Stimulated activated CD8-positive, alpha-beta memory T cell treated with anti-CD3 and anti-CD28 coated beads, Interleukin-4, amount 100 ng/mL, for 1 hour (primary cell): Measurements from ENCODE around the gene ARHGEF10L.

Experiments used
- DNase-seq, 2 donors: peaks; one replicate each; pipeline ENCODE4 v3.0.0-alpha.2; 2020; ENCODE audit warnings: low read depth in 2 of 2, low spot score in 1 of 2

ARHGEF10L gene

DNA sequence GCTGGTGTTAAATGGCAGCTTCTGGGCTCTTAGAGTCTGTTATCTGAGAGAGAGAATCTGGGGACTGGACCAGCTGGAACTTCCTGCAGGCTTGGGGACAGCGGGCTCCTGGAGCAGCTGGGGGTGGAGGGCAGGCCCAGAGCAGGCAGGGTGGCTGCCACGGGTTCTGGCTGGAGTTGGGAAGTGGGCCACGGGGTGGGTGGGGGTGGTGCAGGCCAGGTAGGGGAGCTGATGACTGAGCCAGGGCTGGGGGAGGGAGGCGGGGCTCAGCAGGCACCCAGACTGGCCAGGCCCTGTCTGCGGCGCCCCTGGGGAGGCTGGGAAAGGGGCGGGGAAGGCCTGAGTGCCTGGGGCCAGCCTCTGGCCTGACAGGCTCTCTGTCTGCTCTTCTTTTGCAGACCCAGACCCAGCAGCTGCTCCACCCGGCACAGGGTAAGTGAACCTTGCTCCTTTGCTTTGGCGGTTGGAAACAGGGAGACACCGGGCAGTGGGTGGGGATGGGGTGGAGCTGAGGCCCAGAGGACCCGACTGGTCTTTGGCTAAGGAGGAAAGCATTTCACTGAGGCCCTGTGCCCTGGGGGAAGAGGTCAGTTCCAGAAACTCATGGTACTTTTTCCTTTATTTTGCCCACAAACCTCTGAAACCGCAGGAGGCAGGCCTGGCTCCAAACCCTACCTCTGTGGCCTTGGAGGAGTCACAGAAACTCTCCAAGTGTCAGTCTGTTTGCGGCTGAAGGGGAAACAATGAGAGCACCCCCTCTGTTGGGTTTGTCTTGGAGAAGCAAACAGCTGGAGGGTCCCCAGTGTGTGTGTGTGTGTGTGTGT, 48.8 kb downstream of the ARHGEF10L start:
- DNase-seq = no peak

DNA sequence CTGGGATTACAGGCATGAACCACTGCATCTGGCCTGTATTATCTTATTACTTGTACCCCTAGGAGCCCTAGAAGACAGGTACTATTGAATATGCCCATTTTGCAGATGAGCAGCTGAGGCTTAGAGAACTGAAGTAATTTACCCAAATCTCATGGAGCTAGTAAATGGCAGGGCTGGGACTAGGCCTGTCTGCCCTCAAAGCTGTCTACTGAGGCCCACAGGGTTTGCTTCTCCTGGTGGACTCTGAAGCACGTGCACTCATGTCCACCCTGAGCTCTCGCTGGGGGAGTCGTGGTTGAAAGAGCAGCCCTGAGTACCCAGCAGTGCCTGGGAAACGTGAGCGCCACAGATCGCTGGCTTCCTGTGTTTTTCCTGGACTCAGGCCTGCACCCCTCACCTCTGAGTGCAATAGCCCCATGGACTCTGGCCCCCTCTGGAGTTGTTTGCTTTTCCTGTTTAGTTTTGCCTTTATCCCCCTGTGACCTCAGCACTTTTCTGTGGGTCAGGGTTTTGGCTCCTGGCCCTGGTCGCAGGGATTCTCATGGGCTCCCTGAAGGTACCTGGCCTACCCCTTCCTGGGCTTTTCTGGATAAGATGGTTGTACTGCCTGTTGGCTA, 52.4 kb downstream of the ARHGEF10L start:
- no peak for DNase-seq

DNA sequence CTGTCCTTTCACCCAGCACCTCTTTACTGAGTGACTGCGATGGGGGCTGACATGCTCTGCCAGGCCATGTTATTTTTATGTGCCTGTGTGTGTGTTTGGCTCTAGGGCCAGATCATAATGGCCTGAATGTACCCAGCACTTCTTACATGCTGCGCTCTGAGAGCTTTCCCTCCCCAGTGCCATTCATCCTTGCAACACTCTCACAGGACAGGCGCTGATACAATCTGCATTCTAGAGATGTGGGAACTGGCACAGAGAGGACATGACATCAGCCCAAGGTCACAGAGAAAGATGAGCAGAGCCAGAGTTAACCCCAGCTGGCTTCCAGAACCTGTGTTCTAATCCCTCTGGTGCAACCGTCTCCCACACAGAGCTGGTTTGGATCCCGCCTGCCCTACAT, 54.5 kb downstream of the ARHGEF10L start:
- no peak for DNase-seq

DNA sequence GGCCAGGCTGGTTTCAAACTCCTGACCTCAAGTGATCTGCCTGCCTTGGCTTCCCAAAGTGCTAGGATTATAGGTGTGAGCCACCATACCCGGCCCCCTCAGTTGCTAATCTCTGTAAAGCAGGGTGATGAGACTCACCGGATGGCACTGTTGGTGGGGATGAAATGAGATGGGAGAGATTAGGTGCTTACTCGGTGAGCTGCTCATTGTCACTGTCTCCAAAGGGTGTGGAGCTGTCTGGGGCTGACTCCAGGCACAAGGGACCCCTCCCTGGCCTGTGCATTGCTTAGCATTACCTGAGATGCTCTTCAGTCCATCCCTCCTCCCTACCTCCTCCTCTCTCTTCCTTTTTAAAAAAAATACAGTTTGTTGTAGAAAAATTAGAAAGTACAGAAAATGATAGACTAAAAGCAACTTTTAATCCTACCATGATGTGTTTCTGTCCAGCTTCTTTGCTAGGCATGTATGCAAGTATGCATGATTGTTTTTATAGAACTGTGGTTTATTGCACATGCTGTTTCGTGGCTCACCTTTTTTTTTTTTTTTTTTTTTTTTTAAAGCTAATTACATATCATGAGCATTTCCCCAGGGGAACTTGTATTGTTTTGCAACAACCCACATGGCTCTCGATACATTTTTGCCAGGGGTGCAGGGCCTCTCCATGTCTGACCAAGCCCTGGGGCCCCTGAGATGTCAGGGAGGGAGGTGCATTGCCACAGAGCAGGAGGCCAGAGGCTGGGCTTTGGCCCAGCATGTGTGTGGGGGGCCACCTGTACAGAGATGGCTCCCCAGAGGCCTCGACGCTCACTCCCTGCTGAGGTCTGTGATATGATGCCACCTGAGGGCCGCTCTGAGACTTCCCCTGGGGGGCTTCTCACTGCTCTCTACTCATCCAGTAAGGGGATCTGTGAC, 55.4 kb downstream of the ARHGEF10L start:
- DNase-seq = no peak

DNA sequence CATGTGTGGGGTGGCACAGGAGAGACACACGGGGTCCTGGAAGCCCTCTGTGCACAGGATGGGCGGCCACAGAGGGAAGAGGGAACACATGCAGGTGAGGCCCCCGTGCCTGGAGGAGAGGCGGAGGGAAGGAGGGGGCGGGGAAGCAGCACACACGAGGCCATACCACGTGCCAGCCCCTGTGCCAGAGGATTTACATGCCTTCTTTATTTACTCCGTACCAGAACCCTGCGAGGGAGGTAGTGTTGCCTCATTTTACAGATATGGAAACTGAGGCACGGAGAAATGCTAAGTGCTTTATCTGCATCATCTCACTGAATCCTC, 56.1 kb downstream of the ARHGEF10L start:
- no peak for DNase-seq

DNA sequence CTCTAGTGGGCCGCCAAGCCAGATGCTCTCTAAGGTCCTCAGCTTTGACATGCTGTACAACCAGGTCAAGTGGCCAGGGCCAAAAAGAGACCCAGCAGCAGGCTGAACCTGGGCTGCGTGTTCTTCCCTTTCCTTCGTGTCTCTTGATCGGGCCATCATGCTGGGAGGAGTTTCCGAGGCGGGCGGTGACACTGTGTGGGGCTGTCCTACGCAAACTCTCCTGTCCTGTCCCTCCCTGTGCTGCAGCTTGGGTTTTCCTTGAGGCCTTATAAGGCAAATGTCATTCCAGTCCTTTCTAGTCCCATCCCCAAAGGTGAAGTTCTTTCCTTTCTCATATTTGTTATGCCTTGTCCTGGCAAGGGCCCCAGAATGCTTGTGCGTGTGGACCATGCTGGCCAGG, 56.7 kb downstream of the ARHGEF10L start:
- no peak for DNase-seq

DNA sequence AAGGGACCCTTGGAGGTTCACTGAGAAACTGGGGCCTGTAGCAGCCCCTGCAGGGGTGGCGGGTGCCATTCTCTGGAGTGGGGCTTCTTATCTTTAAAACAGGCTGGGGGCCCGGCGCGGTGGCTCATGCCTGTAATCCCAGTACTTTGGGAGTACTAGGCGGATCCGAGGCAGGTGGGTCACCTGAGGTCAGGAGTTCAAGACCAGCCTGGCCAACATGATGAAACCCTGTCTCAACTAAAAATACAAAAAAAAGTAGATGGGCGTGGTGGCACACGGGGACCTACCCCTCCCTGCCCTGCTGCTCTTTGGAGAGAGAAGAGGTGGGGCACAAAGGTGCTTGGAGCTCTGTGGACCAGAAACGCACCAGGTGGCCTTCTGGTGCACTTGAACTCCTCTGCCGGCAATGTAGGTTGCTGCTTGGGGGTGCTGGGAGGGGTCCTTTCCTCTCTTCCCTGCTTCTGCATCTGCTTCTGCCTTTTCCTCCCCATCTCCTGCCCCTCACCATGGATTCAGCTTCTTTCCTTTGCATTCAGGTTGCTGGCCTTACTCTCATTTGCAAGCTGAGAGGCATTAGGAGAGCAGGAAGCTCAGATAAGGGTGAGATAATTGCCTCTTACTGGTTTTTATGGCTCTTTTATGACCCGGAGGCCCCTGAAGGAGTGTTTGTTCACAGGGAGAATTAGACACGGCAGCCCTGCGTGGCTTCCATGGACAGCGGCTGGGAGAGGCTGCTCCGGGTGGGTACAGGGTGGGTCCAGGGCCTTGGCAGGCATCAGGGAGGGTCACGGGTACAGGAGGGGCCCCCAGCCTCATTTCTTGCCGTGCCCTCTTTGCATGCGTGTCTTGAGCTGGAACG, 57.4 kb downstream of the ARHGEF10L start:
- DNase-seq = no peak

DNA sequence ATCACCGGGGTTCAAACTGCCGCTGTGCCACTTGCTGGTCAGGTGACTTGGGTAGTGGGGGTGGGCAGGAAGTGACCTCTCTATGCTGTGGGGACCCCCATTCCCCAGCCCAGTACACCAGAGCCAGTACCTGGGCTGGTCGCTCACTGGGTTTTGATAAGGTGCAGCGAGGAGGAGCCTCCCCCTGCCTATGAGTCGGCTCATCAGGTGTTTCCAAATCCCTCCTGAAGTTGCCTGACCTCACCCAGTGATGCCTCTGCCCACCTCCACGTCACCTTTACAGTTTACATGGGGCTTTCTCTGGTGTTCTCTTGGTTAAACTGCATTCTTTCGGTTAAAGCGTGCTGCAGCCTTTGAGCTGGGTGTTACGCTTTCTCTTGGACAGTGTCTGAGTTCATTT, 58.2 kb downstream of the ARHGEF10L start:
- no peak for DNase-seq

DNA sequence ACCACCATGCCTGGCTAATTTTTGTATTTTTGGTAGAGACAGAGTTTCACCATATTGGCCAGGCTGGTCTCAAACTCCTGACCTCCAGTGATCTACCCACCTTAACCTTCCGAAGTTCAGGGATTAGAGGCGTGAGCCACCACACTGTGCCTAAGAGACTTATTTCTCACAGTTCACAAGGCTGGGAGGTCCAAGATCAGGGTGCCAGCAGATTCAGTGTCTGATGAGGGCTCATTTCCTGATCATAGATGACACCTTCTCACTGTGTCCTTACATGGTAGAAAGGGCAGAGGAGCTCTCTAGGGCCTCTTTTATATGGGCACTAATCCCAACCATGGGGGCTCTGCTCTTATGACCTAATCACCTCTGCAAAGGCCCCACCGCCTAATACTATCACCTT, 58.8 kb downstream of the ARHGEF10L start:
- DNase-seq = no peak

DNA sequence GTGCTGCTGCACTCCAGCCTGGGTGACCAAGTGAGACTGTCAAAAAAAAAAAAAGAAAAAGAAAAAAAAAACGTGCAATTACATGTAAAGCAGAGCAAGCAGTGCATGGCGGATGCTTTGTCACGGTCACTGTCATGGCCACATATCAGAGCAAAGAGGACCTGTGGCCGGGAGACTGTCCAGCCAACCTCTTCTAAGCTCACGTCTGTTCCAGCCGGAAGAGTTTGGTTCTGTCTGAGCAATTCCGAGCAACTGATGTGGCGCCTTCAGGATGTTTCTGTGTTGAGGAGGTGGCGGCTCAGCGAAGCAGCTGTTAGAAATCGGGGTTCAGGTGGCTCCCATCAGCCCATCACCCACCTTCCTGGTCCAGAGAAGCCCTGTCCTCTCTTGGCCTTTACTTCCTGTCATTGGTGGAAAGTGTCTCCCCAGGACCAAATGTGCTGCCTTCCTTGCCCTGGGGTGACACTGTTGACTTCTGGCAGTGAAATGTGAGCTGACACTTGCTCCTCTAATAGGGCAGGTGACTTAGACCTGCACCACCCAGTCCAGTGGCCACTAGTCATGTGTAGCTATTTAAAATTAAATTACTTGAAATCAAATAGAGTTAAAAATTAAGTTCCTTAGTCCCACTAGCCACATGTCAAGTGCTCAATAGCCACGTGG, 59.9 kb downstream of the ARHGEF10L start:
- DNase-seq = no peak

DNA sequence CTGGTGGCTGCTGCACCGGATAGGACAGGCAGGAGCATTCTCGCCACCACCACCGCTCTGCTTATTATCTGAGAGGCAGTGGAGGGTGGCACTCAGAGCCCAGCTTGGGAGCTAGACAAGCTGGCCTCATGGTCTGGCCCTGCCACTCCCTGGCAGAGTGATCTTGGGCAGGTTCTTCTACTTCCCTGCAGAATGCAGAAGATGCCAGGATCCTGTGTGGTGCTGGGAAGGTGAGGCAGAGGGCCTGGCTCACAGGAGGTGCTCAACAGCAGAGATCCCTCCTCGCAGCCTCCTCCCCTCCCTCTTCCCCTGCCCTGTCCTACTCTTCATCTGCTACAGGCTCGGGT, 60.4 kb downstream of the ARHGEF10L start:
- no peak for DNase-seq

DNA sequence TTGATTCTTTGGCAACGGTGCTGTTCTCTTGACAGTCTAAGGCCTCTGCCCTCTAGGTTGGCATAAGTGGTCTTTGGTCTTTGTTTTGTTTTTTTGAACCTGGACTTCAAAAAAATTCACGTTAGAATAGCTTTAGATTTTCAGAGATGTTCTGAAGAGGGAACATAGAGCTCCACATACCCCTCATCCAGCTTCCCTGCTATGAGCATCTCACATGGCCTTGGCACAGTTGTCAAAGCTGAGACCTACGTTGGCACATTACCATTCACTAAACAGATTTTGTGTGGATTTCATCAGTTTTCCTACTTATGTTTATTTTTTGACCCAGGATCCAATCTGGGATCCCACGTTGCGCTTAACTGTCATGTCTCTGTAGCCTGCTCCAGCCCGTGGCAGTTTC, 60.8 kb downstream of the ARHGEF10L start:
- DNase-seq = no peak

DNA sequence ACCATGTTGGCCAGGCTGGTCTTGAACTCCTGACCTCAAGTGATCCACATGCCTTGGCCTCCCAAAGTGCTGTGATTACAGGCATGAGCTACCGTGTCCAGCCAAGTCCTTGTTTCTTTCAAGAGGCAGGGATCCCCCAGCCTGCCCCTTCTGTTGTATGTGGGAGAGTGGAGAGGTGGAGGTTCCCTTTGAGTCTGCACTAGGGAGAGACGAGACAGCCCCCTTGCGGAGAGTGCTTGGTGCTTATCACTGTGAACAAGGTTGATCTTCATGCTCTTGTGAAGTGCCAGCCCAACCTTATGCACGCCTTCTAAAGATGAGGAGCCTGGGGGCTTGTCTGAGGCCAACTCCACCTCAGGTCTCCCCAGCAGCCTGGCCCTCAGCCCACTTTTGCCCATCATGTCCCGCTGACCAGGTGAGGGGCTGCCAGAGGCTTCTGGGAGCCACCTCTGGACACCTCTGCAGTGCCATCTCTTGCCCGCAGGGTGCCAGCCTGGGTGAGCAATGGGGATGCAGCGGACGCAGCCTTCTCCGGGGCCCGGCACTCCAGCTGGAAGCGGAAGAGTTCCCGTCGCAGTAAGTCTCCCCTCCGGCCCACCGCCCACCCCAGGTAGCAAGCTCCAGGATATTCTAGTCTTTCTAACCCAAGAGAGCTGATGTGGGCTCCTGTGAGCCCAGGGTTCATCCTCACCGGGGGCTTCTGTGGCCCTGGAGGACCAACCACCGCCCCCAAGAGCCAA, 62.3 kb downstream of the ARHGEF10L start:
- no peak for DNase-seq

DNA sequence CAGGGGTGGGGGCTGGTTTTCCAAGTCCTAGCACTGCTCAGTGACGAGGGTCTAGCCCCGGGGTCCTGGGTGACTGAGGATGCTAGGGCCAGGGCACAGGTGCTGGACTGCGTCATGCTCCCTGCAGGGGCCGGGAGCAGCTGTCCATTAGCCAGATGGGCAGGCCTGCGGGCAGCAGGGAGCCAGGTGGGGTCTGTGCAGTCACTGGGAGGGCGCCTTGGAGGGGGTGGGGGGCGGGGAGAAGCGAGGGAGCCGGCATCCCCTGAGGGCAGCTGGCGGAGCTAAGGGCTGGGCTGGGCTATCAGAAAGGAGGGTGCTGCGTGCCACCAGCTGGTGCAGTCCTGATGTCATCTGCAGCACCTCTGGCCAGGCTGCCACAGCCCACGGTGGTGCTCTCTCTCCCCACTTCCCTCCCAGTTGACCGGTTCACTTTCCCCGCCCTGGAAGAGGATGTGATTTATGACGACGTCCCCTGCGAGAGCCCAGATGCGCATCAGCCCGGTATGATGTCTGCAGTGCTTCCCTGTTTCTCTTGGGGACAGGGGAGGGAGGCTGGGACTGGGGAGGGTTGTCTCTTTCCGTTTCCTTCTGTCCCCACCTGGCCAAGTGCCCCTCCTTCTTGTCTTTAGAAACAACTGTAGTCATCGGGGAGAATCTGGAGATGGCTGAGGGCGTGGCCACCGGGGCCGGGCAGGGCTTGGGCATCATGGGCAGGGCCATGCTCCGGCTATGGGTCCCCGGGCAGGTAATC, 63.8 kb downstream of the ARHGEF10L start:
- DNase-seq = no peak

DNA sequence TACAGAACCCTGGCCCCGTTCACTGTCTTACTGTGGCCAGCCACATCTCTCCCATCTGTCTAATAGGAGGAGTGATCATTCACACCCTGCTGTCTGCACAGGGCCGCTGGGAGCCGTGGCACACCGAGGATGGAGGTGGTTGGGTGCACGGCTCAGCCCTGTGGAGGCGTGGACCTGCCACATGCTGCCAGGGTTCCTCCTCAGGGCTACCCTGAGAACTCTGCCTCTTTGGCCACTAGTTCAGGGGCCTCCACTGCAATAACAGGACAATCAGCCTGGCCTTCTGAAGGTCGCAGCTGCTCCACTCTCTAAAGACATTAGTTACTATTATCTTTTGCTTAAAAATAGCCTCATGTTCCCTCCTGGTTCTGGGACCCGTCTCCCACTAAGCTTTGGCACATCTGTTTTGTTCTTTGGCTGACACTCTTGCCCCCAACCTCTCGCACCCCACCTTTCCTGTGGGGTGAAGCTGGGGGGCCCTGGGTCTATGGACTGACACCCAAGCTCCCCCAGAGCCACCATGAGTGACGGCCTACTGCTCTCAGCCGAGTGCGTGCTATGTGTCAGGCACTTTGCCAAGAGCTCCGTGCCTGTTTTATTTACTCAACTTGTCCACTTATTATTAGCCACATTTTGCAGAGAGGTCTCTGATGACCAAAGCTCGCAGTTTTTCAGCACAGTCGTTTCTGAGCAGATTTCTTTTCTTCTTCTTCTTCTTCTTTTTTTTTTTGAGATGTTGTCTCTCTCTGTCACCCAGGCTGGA, 66.3 kb downstream of the ARHGEF10L start:
- no peak for DNase-seq

DNA sequence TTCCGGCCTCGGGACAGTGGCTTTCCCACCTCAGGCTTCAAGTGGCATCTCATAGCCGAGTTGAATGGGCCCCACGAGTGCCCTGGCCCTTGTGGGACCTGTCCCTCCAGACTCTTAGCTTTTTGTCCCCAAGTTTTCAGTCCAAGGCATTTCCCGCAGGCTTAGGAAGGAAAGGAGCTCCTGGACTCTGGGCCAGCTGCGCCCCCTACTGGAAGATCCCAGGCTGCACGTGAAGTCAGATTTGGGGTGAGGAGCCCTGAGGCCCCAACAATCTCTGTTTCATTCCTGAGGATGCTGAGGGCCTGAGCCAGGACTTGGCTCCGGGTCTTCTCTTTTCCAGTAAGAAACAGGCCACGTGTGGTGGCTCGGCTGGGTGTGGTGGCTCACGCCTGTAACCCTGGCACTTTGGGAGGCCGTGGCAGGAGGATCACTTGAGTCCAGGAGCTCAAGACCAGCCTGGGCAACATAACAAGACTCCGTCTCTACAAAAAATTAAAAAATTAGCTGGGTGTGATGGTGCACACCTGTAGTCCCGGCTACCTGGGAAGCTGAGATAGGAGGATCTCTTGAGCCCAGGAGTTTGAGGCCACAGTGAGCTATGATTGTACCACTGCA, 67.4 kb downstream of the ARHGEF10L start:
- no peak for DNase-seq

DNA sequence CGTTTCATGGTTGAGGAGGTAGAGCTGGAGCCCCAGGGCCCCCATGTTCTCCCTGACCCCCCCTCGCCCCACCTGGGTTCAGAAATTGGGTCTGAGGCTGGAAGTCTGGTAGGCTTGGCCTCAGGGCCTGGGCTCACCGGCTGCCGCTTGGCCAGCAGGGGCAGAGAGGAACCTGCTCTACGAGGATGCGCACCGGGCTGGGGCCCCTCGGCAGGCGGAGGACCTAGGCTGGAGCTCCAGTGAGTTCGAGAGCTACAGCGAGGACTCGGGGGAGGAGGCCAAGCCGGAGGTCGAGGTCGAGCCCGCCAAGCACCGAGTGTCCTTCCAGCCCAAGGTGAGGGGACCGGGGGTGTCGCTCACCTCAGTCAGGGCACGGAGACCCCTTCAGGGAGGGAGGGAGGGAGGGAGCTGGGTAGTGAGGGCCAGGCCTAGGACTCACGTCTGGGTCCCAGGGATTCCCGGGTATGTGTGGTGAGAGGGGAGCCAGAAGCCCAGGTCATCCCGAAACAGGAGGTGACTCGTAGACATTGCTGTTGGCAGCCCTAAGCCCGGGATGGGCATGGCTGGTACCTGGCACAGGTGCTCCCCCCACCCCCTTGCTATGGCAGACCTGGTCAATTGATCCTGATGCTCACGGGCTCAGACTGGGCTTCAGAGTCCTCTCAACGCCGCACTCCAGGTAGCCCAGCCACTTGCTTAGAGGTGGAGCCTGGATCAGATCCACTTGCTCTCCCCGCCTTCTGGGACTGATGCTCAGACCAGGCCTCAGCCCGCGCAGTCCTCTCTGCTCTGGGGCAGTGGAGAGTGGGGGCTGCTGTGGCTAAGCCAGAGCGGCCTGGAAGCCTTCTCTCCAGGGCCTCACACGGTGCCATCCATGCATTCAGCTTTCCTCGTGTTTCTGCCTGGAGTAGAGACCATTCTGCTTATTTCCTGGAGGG, 68.4 kb downstream of the ARHGEF10L start:
- no peak for DNase-seq
